ENCODE results near the gene ZG16.
"Not testable (repeated sequence)": the region's sequence is repeated elsewhere in the genome, so short reads cannot be mapped to it uniquely, and the experiment has no call there.

Gene ZG16

DNA sequence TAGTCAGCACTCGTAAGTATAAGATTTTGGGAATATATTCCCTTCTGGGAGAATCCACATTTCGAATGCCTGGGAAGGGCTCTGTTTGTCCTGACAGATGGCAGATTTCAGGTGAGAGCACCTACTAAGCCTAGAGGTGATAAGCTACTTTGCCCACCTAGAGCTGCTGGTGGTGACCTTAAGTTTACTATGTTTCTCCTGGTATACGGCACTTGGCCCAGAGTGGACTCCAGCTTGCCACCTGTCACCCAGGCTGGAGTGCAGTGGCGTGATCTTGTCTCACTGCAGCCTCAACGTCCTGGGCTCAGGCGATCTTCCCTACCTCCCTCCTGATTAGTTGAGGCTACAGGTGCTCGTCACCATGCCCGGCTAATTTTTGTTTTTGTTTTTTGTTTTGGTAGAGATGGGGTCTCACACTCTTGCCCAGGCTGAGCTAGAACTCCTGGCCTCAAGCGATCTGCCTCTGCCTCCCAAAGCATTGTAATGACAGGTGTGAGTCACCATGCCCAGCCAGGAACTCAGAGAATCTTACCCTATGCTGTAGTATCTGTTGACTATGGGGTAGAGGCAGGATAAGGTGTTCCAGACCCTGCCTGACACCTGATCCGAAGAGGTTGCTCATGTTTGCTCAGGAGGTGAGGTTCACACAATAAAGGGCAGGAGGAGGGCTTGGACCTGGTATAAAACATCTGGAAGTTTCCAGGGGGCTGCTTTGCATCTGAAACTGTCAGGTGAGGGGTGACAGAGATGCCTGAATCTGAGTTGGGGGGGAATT lies at the start of gene ZG16:
ZG16 (plus strand) TSS at position 681 of the 775 bp plus-strand sequence. CDS start 1,011 bp downstream, outside the sequence.
- DNase-seq (ENCODE audit: extremely low read depth in 1 of 2, low read depth in 1 of 2), result no peak

GRCh38 chr16:29729116-29729521 lies 48.9 kb upstream of the ZG16 start:
- no peak for DNase-seq (ENCODE audit: extremely low read depth in 1 of 2, low read depth in 1 of 2)

DNA sequence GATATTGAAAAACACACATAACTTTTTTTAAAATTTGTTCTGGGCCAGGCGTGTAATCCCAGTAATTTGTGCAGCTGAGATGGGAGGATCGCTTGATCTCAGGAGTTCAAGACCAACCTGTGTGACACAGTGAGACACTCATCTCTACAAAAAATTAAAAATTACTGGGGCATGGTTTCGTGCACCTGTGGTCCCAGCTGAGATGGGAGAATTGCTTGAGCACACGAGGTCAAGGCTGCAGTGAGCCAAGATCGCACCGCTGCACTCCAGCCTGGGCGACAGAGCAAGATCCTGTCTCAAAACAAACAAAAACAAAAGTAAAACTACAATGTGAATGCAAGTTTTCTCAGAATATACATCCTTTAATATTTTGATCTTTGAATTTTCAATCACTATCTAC lies 47.4 kb upstream of the ZG16 start:
- no peak for DNase-seq (ENCODE audit: extremely low read depth in 1 of 2, low read depth in 1 of 2)

DNA sequence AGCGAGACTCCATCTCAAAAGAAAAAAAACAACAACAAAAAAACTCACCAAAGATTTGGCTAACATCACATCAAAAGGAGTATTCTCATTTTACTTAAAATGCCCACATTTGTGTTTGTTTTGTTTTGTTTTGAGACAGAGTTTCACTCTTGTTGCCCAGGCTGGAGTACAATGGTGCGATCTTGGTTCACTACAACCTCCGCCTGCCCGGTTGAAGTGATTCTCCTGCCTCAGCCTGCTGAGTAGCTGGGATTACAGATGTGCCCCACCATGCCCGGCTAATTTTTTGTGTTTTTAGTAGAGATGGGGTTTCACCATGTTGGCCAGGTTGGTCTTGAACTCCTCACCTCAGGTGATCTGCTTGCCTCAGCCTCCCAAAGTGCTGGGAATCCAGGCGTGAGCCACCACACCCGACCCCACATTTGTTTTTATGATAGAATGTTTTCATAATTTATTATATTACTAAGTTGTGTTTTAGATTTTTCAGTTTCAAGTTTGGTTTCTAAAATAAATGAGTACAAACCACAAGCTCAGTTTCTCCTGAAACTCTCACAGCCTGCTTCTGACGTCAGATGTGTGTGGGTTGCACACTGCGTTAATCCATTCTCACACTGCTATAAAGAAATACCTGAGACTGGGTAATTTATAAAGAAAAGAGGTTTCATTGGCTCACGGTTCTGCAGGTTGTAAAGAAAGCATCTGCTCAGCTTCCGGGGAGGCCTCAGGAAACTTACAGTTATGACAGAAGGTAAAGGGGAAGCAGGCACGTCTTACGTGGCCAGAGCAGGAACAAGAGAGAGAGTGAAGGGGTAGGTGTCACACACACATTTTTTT lies 46.1 kb upstream of the ZG16 start:
- DNase-seq (ENCODE audit: extremely low read depth in 1 of 2, low read depth in 1 of 2), result peak; percentile 37 to 85

- no peak for DNase-seq (ENCODE audit: extremely low read depth in 1 of 2, low read depth in 1 of 2)
These were observed 43.3 kb upstream of the ZG16 start for GRCh38 chr16:29734786-29735185.

DNA sequence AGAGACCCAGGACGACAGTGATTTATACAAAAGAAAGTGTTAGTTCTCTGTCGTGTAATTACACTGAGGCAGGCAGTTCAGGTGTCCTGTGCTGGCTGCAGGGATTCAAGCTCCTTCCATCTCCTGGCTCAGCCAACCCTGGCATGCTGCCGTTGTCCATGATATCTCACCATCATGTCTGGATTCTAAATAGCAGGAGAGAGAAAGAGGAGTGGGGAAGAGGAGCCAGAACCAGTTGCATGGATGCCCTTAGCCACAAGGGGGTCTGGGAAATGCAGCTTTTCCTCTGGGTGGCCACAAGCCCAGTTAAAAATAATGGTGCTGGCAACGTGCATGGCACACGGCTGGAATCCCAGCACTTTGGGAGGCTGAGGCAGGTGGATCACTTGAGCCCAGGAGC lies 41.9 kb upstream of the ZG16 start:
- no peak for DNase-seq (ENCODE audit: extremely low read depth in 1 of 2, low read depth in 1 of 2)

GRCh38 chr16:29736764-29737163 lies 41.3 kb upstream of the ZG16 start:
- no peak for DNase-seq (ENCODE audit: extremely low read depth in 1 of 2, low read depth in 1 of 2)

GRCh38 chr16:29737713-29738112 lies 40.3 kb upstream of the ZG16 start:
- DNase-seq (ENCODE audit: extremely low read depth in 1 of 2, low read depth in 1 of 2), result no peak

GRCh38 chr16:29738514-29738913 lies 39.5 kb upstream of the ZG16 start:
- DNase-seq (ENCODE audit: extremely low read depth in 1 of 2, low read depth in 1 of 2), result no peak

GRCh38 chr16:29739927-29740629 lies 38.0 kb upstream of the ZG16 start:
- not testable (repeated sequence) for DNase-seq (ENCODE audit: extremely low read depth in 1 of 2, low read depth in 1 of 2)

DNA sequence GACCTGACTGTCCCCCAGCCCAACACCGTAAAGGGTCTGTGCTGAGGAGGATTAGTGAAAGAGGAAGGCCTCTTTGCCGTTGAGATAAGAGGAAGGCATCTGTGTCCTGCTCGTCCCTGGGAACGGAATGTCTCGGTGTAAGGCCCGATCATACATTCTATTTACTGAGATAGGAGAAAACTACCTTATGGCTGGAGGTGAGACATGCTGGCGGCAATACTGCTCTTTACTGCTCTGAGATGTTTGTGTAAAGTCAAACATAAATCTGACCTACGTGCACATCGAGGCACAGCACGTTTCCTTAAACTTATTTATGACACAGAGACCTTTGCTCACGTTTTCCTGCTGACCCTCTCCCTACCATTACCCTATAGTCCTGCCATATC lies 37.4 kb upstream of the ZG16 start:
- not testable (repeated sequence) for DNase-seq (ENCODE audit: extremely low read depth in 1 of 2, low read depth in 1 of 2)

- no peak for DNase-seq (ENCODE audit: extremely low read depth in 1 of 2, low read depth in 1 of 2)
These were observed 35.3 kb upstream of the ZG16 start for GRCh38 chr16:29742683-29743275.

DNA sequence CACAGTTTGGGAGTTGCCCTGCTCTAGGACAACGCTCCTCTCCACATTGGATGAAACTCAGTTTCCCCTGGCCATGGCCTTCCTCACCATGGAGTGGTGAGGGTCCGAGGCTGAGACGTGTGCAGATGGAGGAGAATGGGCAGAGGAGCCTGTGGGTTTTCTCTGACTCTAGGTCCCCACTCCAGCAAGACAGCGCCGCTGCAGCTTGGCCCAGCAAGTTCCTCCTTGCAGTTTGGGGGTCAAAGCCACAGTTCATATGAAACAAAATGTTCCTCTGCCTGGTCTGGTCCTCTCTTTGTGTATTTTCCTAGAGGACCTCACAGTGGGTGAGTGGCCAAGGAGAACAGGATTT lies 34.6 kb upstream of the ZG16 start:
- no peak for DNase-seq (ENCODE audit: extremely low read depth in 1 of 2, low read depth in 1 of 2)

DNA sequence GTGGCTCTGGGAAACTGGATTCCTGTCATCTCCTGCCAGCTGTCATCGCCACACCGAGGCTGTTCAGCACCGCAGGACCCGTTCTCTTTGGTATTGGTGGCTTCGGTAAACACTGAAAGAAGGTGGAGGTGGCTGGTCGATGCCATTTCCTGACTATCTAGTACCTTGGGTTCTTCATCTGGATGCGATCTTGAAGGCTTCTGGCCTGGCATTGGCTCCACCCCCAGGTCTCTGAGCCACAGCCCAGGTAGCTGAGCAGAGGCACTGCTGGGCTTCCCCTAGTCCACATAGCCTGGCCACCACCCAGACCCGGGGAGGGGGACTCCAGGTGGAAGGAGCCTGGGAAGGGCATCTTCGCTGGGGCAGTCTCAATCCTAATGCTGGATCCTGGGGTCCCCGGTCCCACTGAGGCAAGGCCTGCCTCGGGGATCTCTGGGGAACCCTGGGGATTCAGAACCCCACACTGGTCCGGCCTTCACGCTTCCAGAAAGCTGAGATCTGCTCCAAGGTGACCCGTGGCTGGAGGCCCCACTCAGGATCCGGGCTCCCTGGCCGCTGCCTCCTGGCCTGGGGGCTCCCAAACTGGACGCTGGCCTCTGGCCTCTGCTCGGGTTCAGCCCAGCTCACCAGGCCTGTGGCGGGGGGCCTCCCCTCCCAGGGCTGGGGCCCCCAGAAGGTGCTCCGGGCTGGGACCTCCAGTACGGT lies 34.1 kb upstream of the ZG16 start:
- no peak for DNase-seq (ENCODE audit: extremely low read depth in 1 of 2, low read depth in 1 of 2)

DNA sequence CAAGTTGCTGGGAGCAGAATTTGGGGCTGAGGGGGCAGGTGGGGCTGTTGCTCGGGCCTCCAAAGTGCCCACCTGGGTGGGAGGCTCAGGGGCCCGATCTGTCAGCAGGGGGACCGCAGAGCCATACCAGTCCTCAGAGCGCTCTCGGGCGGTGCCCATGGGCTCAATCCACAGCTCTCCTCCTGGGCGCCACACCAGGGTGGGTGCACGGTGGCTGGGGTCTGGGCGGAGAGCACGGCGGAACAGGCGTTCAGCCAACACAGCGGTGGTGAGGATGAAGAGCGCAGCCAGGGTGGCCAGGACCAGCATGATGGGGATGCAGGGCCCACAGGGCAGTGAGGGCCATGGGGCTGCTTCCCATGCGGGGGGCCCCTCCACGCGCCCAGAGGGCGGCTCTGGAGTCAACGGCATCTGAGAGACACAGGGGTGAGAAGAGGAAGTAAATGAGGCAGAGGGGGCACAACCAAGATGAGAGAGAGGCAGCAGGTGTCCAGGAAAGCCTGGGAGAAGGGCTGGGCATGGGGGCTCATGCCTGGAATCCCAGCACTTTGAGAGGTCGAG lies 33.4 kb upstream of the ZG16 start:
- DNase-seq (ENCODE audit: extremely low read depth in 1 of 2, low read depth in 1 of 2), result no peak

GRCh38 chr16:29745121-29745852 lies 32.8 kb upstream of the ZG16 start:
- DNase-seq (ENCODE audit: extremely low read depth in 1 of 2, low read depth in 1 of 2), result peak; percentile 39 to 58

GRCh38 chr16:29745853-29746345 lies 32.2 kb upstream of the ZG16 start, which contains the start of gene C16orf54:
C16orf54 (minus strand) TSS chr16:29745990; CDS start chr16:29744951, 1,039 bp downstream.
- DNase-seq (ENCODE audit: extremely low read depth in 1 of 2, low read depth in 1 of 2), result peak; percentile 75 to 91

DNA sequence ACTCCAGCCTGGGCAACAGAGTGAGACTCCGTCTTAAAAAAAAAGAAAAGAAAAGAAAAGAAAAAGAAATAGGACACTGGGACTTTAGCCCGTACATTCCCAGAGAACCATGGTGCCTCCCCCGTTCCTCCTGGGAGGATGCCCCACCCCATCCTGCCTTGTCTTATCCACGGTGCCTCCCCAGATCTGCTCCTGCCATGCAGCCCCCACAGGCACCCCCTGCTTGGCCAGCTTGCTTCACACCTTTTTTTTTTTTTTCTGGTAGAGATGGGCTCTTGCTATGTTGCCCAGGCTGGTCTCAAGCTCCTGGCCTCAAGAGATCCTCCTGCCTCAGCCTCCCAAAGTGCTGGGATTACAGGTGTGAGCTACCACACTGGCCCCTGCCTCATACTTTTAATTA lies 31.5 kb upstream of the ZG16 start:
- not testable (repeated sequence) for DNase-seq (ENCODE audit: extremely low read depth in 1 of 2, low read depth in 1 of 2)
